ENCODE results near the gene SH3GL1. TPM values are rescaled to one million over a fixed set of nuclear protein-coding genes. Genes with fewer than 3 reads are reported as not detected.
"Not testable (repeated sequence)": the region's sequence is repeated elsewhere in the genome, so short reads cannot be mapped to it uniquely, and the experiment has no call there.

Gene SH3GL1
- total RNA-seq, 4 donors from 2014 or later = 48.2 to 67.7 (median 53.0) TPM

DNA sequence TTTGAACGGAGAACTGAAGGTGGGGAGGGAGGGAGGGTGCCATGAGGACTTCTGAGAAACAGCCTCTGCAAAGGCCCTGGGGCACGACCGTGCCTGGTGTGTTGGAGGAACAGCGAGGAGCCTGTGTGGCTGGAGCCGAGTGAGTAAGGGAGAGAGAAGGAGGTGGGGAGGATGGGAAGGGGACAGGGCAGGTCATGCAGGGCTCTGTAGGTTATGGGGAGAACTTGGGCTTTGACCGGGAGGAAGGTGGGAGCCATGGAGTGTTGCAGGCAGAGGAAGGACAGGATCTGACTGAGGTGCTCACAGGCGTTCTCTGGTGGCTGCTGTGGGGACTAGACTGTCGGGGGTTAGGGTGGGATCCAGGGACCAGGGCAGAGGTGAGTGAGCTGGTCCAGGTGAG lies 50.2 kb downstream of the SH3GL1 start:
- Histone ChIP-seq H3K27me3 (no peaks in the 10 kb centered on the region), H3K4me1 (peaks cover 0 to 10% (median 0%) of the 10 kb centered on the region in 3 donors), H3K36me3 (peaks cover 0 to 54% of the 10 kb centered on the region in 2 donors), H3K27ac (no peak overlapping the region), H3K4me3 (no peak overlapping the region), H3K9me3 (no peaks in the 10 kb centered on the region)
- TF ChIP-seq POLR2A (IDR thresholded peaks at IDR 0.05) = no peak
- TF ChIP-seq EP300 (IDR thresholded peaks at IDR 0.05) = no peak
- TF ChIP-seq POLR2AphosphoS5 (IDR thresholded peaks at IDR 0.05) = no peak
- no peak for ATAC-seq
- WGBS, 2 donors (ENCODE audit: low coverage in 1 of 2) = 80 to 89% methylated on average over 5 to 7 of the region's 8 CpGs

- H3K27ac ChIP-seq, H3K9me3 ChIP-seq, ATAC-seq, H3K27me3 ChIP-seq, H3K4me3 ChIP-seq: not testable (repeated sequence)
- 90 to 100% methylated on average over 5 to 8 of the region's 16 CpGs for WGBS, 2 donors (ENCODE audit: low coverage in 1 of 2)
- Histone ChIP-seq H3K36me3 (peaks cover 0 to 45% of the 10 kb centered on the region in 2 donors), H3K4me1 (peaks cover 0 to 16% (median 2%) of the 10 kb centered on the region in 3 donors)
Measured at GRCh38 chr19:4349225-4349624, 51.1 kb downstream of the SH3GL1 start.

DNA sequence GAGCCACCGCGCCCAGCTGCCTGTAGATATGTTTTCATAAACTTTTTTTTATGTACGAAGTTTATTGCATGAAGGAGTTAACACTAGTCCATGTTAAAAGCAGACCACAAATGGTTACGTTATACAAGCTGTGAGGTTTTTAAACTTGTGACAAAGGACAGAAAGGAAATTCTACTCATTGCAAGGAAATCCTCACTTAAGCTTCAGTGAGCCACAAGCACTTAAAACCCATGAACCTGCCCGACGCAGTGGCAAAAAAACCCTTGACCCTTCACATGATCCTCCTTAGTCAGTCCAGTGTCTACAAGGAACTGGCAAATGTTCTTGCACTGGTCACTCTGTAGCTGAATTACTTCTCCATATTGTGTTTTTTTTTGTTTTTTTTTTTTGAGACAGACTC lies 52.8 kb downstream of the SH3GL1 start:
- TF ChIP-seq EP300 (IDR thresholded peaks at IDR 0.05) (no peak), CTCF (IDR thresholded peaks at IDR 0.05) (no peak), POLR2A (IDR thresholded peaks at IDR 0.05) (no peak), POLR2AphosphoS5 (IDR thresholded peaks at IDR 0.05) (no peak)
- H3K36me3 ChIP-seq = peaks cover 0 to 34% of the 10 kb centered on the region in 2 donors
- ATAC-seq = no peak
- H3K27me3 ChIP-seq = no peaks in the 10 kb centered on the region
- no peaks in the 10 kb centered on the region for H3K9me3 ChIP-seq
- peaks cover 0 to 16% (median 6%) of the 10 kb centered on the region in 3 donors for H3K4me1 ChIP-seq
- WGBS, 2 donors (ENCODE audit: low coverage in 1 of 2) = 71 to 76% methylated on average over 5 to 6 of the region's 6 CpGs
- H3K27ac ChIP-seq = no peak overlapping the region
- no peak overlapping the region for H3K4me3 ChIP-seq

DNA sequence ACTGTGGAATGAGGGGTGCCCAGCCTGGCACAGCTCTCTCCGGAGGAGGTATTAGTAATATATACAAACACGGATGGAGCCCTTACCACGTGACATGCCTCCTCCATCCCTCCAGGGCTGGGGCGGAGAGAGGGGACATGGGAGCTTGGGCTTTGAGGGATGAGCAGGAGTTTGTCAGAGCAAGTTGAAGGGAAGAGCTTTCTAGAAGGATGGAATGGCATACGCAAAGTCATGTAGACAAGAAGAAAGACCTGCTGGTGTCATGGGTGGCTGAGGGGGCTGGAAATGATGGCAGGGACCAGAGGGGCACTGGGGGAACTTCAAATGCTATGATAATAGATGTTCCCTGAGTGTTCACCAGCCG lies 54.3 kb downstream of the SH3GL1 start:
- Histone ChIP-seq H3K4me3 (no peak overlapping the region), H3K9me3 (no peaks in the 10 kb centered on the region), H3K27me3 (no peaks in the 10 kb centered on the region), H3K4me1 (peaks cover 0 to 16% (median 10%) of the 10 kb centered on the region in 3 donors), H3K27ac (no peak overlapping the region), H3K36me3 (peaks cover 0 to 34% of the 10 kb centered on the region in 2 donors)
- ATAC-seq = no peak
- TF ChIP-seq CTCF (IDR thresholded peaks at IDR 0.05) (no peak), POLR2AphosphoS5 (IDR thresholded peaks at IDR 0.05) (no peak), POLR2A (IDR thresholded peaks at IDR 0.05) (no peak), EP300 (IDR thresholded peaks at IDR 0.05) (no peak)
- 88 to 96% methylated on average over 4 to 5 of the region's 6 CpGs for WGBS, 2 donors (ENCODE audit: low coverage in 1 of 2)

GRCh38 chr19:4345342-4346019 lies 54.9 kb downstream of the SH3GL1 start:
- ATAC-seq = no peak

More at GRCh38 chr19:4345342-4346019, 54.9 kb downstream of the SH3GL1 start:
- H3K36me3 ChIP-seq = peaks cover 0 to 34% of the 10 kb centered on the region in 2 donors
- TF ChIP-seq CTCF (IDR thresholded peaks at IDR 0.05) = no peak
- TF ChIP-seq POLR2A (IDR thresholded peaks at IDR 0.05) = no peak
- TF ChIP-seq POLR2AphosphoS5 (IDR thresholded peaks at IDR 0.05) = no peak
- no peak for TF ChIP-seq EP300 (IDR thresholded peaks at IDR 0.05)
- H3K27ac ChIP-seq = no peak overlapping the region
- no peaks in the 10 kb centered on the region for H3K9me3 ChIP-seq
- peaks cover 0 to 16% (median 10%) of the 10 kb centered on the region in 3 donors for H3K4me1 ChIP-seq
- WGBS, 2 donors (ENCODE audit: low coverage in 1 of 2) = no CpG with 5 or more reads among the region's 15 CpGs
- no peak overlapping the region for H3K4me3 ChIP-seq
- no peaks in the 10 kb centered on the region for H3K27me3 ChIP-seq

Measured in gastroesophageal sphincter (tissue), 4 donors.